GM10266 (cell line): ENCODE results near the gene AK1.
"Not testable (repeated sequence)": the region's sequence is repeated elsewhere in the genome, so short reads cannot be mapped to it uniquely, and the experiment has no call there.

Source experiments
- DNase-seq: peaks from one replicate; pipeline ENCODE4 v3.0.0; 2012; ENCODE audit errors: extremely low spot score
- CTCF ChIP-seq: IDR thresholded peaks from 2 replicates; pipeline ENCODE4 v1.5.1; 2012; ENCODE audit warnings: mild to moderate bottlenecking, low read depth; ENCODE audit not compliant: control insufficient read depth, insufficient read depth; ENCODE audit errors: missing control alignments

The AK1 gene

GRCh38 chr9:127883959-127884358, 6.5 kb upstream of the AK1 start:
- no peak for DNase-seq
- no peak for TF ChIP-seq CTCF

- DNase-seq = not testable (repeated sequence)
Measured at GRCh38 chr9:127881715-127882114, 4.2 kb upstream of the AK1 start.

GRCh38 chr9:127880143-127880542, 2.7 kb upstream of the AK1 start:
- TF ChIP-seq CTCF = no peak
- no peak for DNase-seq

- TF ChIP-seq CTCF = no peak
- no peak for DNase-seq
Measured at GRCh38 chr9:127878652-127879390, 1.3 kb upstream of the AK1 start.

GRCh38 chr9:127878001-127878651, 651 bp upstream of the AK1 start:
- no peak for DNase-seq
- no peak for TF ChIP-seq CTCF

GRCh38 chr9:127876764-127877562, 512 bp downstream of the AK1 start:
- DNase-seq = no peak
- no peak for TF ChIP-seq CTCF

- no peak for DNase-seq
- TF ChIP-seq CTCF = no peak
Measured at GRCh38 chr9:127876026-127876763, 1.3 kb downstream of the AK1 start.
